GM18508 (cell line): Measurements from ENCODE around the gene ISM1.

Experiments used
- ATAC-seq: cut with Tn5 transposase; IDR thresholded peaks from one replicate; pipeline ENCODE4 v1.9.1; 2021; ENCODE audit warnings: moderate number of reproducible peaks; ENCODE audit not compliant: insufficient read depth, unreplicated experiment

ISM1 gene

DNA sequence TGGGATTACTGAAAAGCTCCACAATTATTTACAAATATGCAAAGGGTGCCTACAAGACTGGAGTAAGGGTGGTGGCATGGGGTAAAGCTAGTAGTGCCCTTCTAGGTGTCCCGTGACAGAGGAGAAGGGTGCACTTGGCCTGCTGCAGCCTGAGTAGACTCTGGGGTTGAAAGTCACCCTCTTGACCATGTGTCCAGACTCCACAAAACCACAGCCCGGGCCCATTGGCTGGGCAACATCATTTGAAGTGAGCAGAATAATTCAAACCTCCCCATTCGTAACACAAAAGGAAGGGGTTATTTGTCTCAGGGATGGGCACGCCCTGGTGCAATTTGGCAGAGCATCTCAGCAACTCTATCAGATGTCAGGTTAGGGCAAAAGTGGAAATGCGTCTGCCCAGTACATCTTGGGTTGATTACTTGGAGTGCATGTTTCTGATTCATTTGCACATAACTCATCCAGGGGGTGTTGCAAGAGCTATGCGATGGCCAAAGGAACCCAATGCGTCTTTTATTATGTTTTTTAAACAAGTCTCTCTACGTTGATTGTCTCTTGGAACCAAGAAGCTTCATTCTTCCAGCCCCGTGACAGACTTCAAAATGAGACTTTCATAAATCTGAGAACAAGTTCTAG lies 56.7 kb downstream of the ISM1 start:
- ATAC-seq: no peak

DNA sequence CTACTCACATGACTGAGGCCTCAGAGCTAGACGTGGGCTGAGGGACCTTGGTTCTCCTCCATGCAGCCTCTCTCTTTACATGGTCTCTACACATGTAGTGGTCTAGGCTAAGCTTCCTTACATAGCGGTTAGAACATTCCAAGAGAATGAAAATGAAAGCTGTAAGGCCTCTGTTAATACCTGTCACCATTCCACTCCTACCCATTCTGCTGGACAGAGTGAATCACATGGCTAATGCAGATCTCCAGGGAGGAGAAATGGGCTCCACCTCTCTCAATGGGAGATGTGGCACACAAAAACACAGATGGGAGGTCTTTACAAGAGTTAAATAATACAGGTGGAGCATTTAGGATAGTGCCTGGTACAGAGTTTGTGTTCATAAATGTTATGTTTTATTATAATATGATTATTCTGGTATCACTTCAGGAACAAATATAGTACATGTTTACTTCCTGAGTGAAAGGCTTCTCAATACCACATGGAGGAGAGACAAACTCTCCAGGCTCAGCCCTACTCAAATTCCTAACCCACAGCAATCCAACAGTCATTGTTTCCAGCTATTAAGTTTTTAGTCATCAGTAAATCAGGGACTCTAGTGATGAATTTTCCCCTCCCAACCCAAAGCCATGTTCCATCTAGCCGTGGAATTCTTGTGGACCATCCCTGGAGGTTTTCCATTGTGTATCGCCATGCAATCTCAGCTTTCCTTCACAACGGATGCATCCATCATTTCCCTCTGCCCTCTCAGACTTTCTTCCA lies 57.9 kb downstream of the ISM1 start:
- no peak for ATAC-seq

GRCh38 chr20:13280609-13281324 lies 59.7 kb downstream of the ISM1 start:
- ATAC-seq: no peak

GRCh38 chr20:13283869-13284829 lies 63.1 kb downstream of the ISM1 start:
- ATAC-seq: no peak

GRCh38 chr20:13284830-13285229 lies 63.8 kb downstream of the ISM1 start:
- no peak for ATAC-seq

- no peak for ATAC-seq
Measured at GRCh38 chr20:13285408-13285807, 64.3 kb downstream of the ISM1 start.

- ATAC-seq: no peak
Measured at GRCh38 chr20:13286052-13286451, 65.0 kb downstream of the ISM1 start.

DNA sequence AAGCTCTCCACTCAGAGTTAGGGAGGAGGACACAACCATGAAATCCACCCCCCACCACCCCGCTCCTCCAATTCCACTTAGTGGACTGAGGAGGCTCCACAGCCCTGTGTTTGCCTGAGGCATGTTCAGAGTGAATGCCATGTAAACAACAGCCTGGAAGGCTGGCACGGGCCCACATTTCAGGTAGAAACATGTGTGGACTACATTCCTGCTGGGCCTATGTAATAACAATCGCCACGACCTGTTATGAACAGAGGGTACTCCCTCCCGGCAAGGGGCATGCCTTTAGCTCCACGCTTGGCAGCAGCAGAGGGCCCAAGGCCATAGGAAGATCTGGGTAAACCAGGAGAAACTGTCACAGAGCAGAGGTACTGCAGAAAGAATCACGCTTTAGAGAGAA lies 65.5 kb downstream of the ISM1 start:
- no peak for ATAC-seq

DNA sequence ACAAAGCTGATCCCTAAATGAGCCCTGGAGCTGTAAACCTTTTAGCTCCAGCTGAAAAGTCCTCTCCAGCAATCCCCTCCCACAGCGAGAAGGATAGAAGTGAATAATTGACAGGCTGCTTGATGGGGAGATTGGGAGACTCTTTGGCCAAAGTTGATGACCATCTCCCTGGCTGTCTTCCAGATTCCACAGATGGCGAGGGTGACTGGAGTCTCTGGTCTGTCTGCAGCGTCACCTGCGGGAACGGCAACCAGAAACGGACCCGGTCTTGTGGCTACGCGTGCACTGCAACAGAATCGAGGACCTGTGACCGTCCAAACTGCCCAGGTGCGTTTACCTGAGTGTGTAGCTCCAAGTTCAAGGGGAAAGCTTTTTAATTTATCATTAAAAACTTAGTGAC lies 67.3 kb downstream of the ISM1 start:
- no peak for ATAC-seq

- ATAC-seq: no peak
Measured at GRCh38 chr20:13289031-13289430, 68.0 kb downstream of the ISM1 start.

- no peak for ATAC-seq
Measured at GRCh38 chr20:13290724-13291123, 69.7 kb downstream of the ISM1 start.

DNA sequence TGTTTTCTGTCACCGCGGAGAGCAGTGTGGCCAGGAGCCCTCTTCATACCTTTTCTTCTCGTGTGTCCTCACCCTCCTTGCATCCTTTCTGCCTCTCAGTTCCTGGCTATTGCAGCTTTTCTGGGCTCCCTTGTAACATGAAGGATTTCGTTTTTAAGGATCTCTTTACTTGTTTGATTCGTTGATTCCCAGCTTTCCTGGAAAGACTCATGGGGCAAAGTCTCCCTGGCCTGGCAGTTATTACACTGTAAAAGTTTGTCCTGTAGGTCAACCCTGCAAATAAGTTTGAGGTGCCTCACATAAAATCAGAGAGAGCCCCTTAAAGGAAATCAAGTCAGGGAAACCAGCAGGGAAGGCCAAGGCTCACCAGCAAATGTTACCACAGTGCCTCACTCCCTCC lies 70.1 kb downstream of the ISM1 start:
- ATAC-seq: no peak

GRCh38 chr20:13292201-13292885 lies 71.3 kb downstream of the ISM1 start:
- no peak for ATAC-seq

DNA sequence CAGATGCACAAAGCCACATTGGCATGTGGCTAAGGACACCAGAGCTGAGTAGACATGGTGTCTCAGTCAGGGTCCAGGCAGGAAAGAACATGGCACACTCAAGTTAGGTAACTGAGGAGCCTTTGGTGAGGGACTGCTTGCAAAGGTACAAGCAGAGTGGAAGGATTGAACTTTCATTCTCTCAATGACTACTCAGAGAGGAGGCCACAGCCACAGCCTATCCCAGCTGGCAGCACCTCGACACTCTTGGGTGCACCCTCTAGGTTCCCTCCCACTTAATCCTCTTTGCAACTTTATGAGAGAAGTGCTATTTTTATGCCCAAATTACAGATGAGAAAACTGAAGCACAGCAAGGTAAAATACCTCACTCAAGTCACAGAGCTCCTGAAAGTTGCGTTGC lies 73.4 kb downstream of the ISM1 start:
- ATAC-seq: peak; percentile 65

DNA sequence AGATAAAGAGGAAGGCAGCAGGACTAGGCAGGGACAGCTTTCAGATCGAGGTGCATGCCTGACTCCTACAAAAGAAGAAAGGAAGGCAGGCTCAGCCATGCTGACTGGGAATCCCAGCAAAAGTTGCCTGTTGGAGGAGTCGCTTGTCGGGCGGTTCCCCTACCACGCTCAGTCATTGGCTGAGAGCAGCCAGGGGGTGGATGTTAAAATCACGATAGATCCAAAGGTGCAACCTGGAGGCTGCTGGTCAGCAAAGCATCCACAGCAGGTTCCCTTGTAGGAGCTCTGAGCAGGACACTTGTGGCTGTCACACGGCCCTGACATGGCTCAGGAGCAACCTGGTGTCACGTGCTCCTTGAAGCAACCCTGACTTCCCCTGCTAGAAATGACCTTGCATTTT lies 74.6 kb downstream of the ISM1 start:
- ATAC-seq: no peak

DNA sequence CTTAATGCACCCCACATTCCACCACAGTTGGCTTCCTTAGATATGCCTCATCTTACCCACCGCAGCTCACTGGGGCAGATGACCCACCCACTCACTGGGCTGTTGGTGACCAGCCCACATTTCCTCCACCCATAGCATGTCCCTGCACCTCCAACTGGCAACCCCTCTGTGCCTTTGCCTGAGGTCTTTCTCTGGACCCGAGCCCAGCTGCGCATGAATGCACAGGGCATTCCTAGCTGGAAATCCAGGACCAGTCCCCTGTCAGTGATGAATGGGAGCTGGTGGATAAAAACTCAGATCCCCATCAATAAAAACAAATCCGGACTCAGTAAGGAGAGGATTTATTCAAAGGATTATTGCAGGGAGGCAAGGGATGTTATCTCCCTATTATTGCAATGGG lies 75.0 kb downstream of the ISM1 start:
- ATAC-seq: no peak

GRCh38 chr20:13297147-13297899 lies 76.2 kb downstream of the ISM1 start:
- ATAC-seq: no peak

DNA sequence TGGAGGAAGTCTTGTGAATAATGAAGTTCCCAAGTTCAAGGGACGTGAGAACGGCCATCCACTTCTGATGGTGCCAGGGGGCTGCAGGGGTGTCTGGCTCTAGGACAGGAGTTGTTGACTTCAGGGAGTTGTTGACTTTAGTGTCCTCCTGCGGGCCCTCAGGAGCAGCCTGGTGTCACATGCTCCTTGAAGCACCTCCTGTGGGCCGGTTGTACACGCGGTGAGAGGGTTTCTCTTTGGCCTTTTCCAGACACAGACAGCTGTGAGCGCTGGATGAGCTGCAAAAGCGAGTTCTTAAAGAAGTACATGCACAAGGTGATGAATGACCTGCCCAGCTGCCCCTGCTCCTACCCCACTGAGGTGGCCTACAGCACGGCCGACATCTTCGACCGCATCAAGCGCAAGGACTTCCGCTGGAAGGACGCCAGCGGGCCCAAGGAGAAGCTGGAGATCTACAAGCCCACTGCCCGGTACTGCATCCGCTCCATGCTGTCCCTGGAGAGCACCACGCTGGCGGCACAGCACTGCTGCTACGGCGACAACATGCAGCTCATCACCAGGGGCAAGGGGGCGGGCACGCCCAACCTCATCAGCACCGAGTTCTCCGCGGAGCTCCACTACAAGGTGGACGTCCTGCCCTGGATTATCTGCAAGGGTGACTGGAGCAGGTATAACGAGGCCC lies 77.8 kb downstream of the ISM1 start:
- ATAC-seq: no peak

DNA sequence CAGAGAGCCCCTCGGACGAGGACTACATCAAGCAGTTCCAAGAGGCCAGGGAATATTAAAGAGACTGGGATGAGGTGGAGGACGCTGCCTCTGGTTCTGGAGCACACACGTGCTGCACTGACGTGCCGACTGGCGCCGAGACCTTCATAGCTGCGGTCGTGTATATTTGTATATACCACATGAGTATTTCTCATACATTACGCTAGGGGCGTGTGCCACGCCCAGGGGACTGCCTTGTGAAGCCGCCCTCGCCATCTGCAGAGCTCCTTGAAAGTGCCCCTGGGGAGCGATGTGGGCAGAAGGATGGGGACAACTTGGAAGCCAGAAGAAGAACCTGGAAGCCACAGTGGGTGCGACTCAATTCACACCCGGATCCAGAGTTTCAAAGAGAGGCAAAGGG lies 78.3 kb downstream of the ISM1 start:
- no peak for ATAC-seq
